H7 (cell line): Measurements from ENCODE around the gene DUSP5. TPM values are rescaled to one million over a fixed set of nuclear protein-coding genes. Genes with fewer than 3 reads are reported as not detected.
"Not testable (repeated sequence)": the region's sequence is repeated elsewhere in the genome, so short reads cannot be mapped to it uniquely, and the experiment has no call there.

Experiments used
- DNase-seq: peaks from one replicate; pipeline ENCODE4 v3.0.0; 2012
- H3K27me3 ChIP-seq: 2 replicates; pipeline ENCODE4 v1.6.0; 2011; ENCODE audit warnings: mild to moderate bottlenecking, low read length; ENCODE audit not compliant: control insufficient read depth, insufficient read depth
- H3K36me3 ChIP-seq: replicated peaks from 2 replicates; pipeline ENCODE4 v1.5.1; 2011; ENCODE audit warnings: low read length; ENCODE audit not compliant: control insufficient read depth, insufficient read depth
- H3K4me3 ChIP-seq: 2 replicates; pipeline ENCODE4 v1.5.1; 2011; ENCODE audit warnings: low read depth, mild to moderate bottlenecking, control low read depth, low read length, moderate library complexity; ENCODE audit not compliant: insufficient read depth
- total RNA-seq: library from RNA; depleted of rRNA; stranded (reverse); fragments of >200 nt; shearing (Covaris generic); gene quantifications from 2 replicates; pipeline ENCODE4 v1.2.3, GENCODE V29; 2014

DUSP5 gene
- total RNA-seq, 1 experiment from 2014 or later = 24.9 TPM

GRCh38 chr10:110528997-110529524 is 31.4 kb downstream of the DUSP5 start:
- not testable (repeated sequence) for H3K4me3 ChIP-seq, H3K36me3 ChIP-seq, DNase-seq, H3K27me3 ChIP-seq

GRCh38 chr10:110529596-110530011 is 31.9 kb downstream of the DUSP5 start:
- DNase-seq = peak; percentile 46
- no peaks in the 10 kb centered on the region for H3K36me3 ChIP-seq
- H3K4me3 ChIP-seq = peak overlapping the region; percentile 20
- no peaks in the 10 kb centered on the region for H3K27me3 ChIP-seq

- Histone ChIP-seq H3K27me3 (no peaks in the 10 kb centered on the region), H3K36me3 (no peaks in the 10 kb centered on the region), H3K4me3 (peak overlapping the region; percentile 31)
- peak; percentile 92 for DNase-seq
Measured at GRCh38 chr10:110530131-110530831, 32.6 kb downstream of the DUSP5 start.

GRCh38 chr10:110531687-110532086 is 34.0 kb downstream of the DUSP5 start:
- Histone ChIP-seq H3K36me3 (no peaks in the 10 kb centered on the region), H3K4me3 (no peak overlapping the region), H3K27me3 (no peaks in the 10 kb centered on the region)
- no peak for DNase-seq

GRCh38 chr10:110532628-110533027 is 34.9 kb downstream of the DUSP5 start:
- not testable (repeated sequence) for H3K27me3 ChIP-seq, H3K4me3 ChIP-seq, DNase-seq, H3K36me3 ChIP-seq

GRCh38 chr10:110533149-110533548 is 35.4 kb downstream of the DUSP5 start:
- Histone ChIP-seq H3K36me3 (no peaks in the 10 kb centered on the region), H3K4me3 (no peak overlapping the region), H3K27me3 (no peaks in the 10 kb centered on the region)
- no peak for DNase-seq

GRCh38 chr10:110534571-110534970 is 36.9 kb downstream of the DUSP5 start:
- Histone ChIP-seq H3K27me3 (no peaks in the 10 kb centered on the region), H3K4me3 (no peak overlapping the region), H3K36me3 (no peaks in the 10 kb centered on the region)
- DNase-seq = no peak

GRCh38 chr10:110535958-110536891 is 38.5 kb downstream of the DUSP5 start:
- H3K4me3 ChIP-seq = no peak overlapping the region
- H3K36me3 ChIP-seq = no peaks in the 10 kb centered on the region
- DNase-seq = peak; percentile 52
- no peaks in the 10 kb centered on the region for H3K27me3 ChIP-seq

- Histone ChIP-seq H3K36me3 (no peaks in the 10 kb centered on the region), H3K27me3 (no peaks in the 10 kb centered on the region), H3K4me3 (no peak overlapping the region)
- DNase-seq = no peak
Measured at GRCh38 chr10:110539091-110539490, 41.4 kb downstream of the DUSP5 start.

- Histone ChIP-seq H3K4me3 (no peak overlapping the region), H3K36me3 (no peaks in the 10 kb centered on the region), H3K27me3 (no peaks in the 10 kb centered on the region)
- DNase-seq = no peak
Measured at GRCh38 chr10:110540031-110540430, 42.3 kb downstream of the DUSP5 start.

- Histone ChIP-seq H3K27me3 (no peaks in the 10 kb centered on the region), H3K4me3 (no peak overlapping the region)
- DNase-seq = no peak
Measured at GRCh38 chr10:110544958-110545537, 47.3 kb downstream of the DUSP5 start.

GRCh38 chr10:110546077-110546476 is 48.4 kb downstream of the DUSP5 start:
- DNase-seq = no peak

More at GRCh38 chr10:110544958-110545537, 47.3 kb downstream of the DUSP5 start:
- no peaks in the 10 kb centered on the region for H3K36me3 ChIP-seq

GRCh38 chr10:110546499-110547110 is 48.9 kb downstream of the DUSP5 start:
- no peak for DNase-seq
- Histone ChIP-seq H3K36me3 (no peaks in the 10 kb centered on the region), H3K27me3 (no peaks in the 10 kb centered on the region)

More at GRCh38 chr10:110546077-110546476, 48.4 kb downstream of the DUSP5 start:
- Histone ChIP-seq H3K27me3 (no peaks in the 10 kb centered on the region), H3K4me3 (no peak overlapping the region), H3K36me3 (no peaks in the 10 kb centered on the region)

GRCh38 chr10:110547139-110547761 is 49.5 kb downstream of the DUSP5 start:
- no peaks in the 10 kb centered on the region for H3K27me3 ChIP-seq
- no peak overlapping the region for H3K4me3 ChIP-seq
- H3K36me3 ChIP-seq = no peaks in the 10 kb centered on the region
- peak; percentile 65 for DNase-seq

More at GRCh38 chr10:110546499-110547110, 48.9 kb downstream of the DUSP5 start:
- H3K4me3 ChIP-seq = no peak overlapping the region
